GM18502 (cell line): Measurements from ENCODE around the gene RASGEF1C.

Experiments used
- ATAC-seq: cut with Tn5 transposase; IDR thresholded peaks from one replicate; pipeline ENCODE4 v1.9.1; 2021; ENCODE audit warnings: mild to moderate bottlenecking; ENCODE audit not compliant: unreplicated experiment, poor library complexity

RASGEF1C gene

GRCh38 chr5:180191716-180192115, 17.3 kb downstream of the RASGEF1C start:
- ATAC-seq, result no peak

- no peak for ATAC-seq
These were observed 21.2 kb downstream of the RASGEF1C start for GRCh38 chr5:180187767-180188166.

GRCh38 chr5:180180846-180181245, 28.2 kb downstream of the RASGEF1C start:
- no peak for ATAC-seq

- no peak for ATAC-seq
These were observed 28.6 kb downstream of the RASGEF1C start for GRCh38 chr5:180180421-180180820.

- no peak for ATAC-seq
These were observed 29.3 kb downstream of the RASGEF1C start for GRCh38 chr5:180179442-180180420.

GRCh38 chr5:180178531-180179441, 30.2 kb downstream of the RASGEF1C start:
- ATAC-seq, result no peak

GRCh38 chr5:180176191-180176590, 32.8 kb downstream of the RASGEF1C start:
- ATAC-seq, result no peak

- no peak for ATAC-seq
These were observed 34.0 kb downstream of the RASGEF1C start for GRCh38 chr5:180175015-180175431.

- ATAC-seq, result no peak
These were observed 34.4 kb downstream of the RASGEF1C start for GRCh38 chr5:180174587-180174972.

GRCh38 chr5:180173875-180174586, 35.0 kb downstream of the RASGEF1C start:
- no peak for ATAC-seq

- ATAC-seq, result no peak
These were observed 35.8 kb downstream of the RASGEF1C start for GRCh38 chr5:180173198-180173544.

- ATAC-seq, result no peak
These were observed 36.4 kb downstream of the RASGEF1C start for GRCh38 chr5:180172447-180173197.

- no peak for ATAC-seq
These were observed 37.4 kb downstream of the RASGEF1C start for GRCh38 chr5:180171568-180172094.

- ATAC-seq, result no peak
These were observed 38.0 kb downstream of the RASGEF1C start for GRCh38 chr5:180170810-180171567.

GRCh38 chr5:180170106-180170809, 38.8 kb downstream of the RASGEF1C start:
- ATAC-seq, result no peak

GRCh38 chr5:180169248-180170105, 39.5 kb downstream of the RASGEF1C start:
- ATAC-seq, result no peak

GRCh38 chr5:180168758-180169157, 40.3 kb downstream of the RASGEF1C start:
- ATAC-seq, result no peak
